Suprapubic skin (tissue), 4 donors: Measurements from ENCODE around the gene FAM72C.
"Not testable (repeated sequence)": the region's sequence is repeated elsewhere in the genome, so short reads cannot be mapped to it uniquely, and the experiment has no call there.

Experiments used
- CTCF ChIP-seq, 2 donors: fragments of 200-600 bp in 1 of 2; fragments of 450-650 bp in 1 of 2; sonication (generic) in 1 of 2; IDR thresholded peaks; one replicate each; pipeline ENCODE4 v1.5.1; 2016 to 2019; ENCODE audit warnings: antibody characterized with exemption in 2 of 2, mild to moderate bottlenecking in 1 of 2, moderate library complexity in 1 of 2
- POLR2A ChIP-seq, 2 donors: fragments of 450-650 bp; IDR thresholded peaks; one replicate each; pipeline ENCODE4 v1.6.1; 2017; ENCODE audit warnings: antibody characterized with exemption in 2 of 2, mild to moderate bottlenecking in 2 of 2, moderate library complexity in 2 of 2
- POLR2AphosphoS5 ChIP-seq, 3 donors: sonication (generic); formaldehyde crosslinking; IDR thresholded peaks; one replicate each; pipeline ENCODE4 v1.6.1; 2017; ENCODE audit warnings: antibody characterized with exemption in 3 of 3

- TF ChIP-seq POLR2AphosphoS5, CTCF, POLR2A (IDR thresholded peaks at IDR 0.05): not testable (repeated sequence)
Observed at GRCh38 chr1:144020001-144020738, 48.4 kb upstream of the FAM72C start.
